ENCODE results near the gene MYO10.
A peak's percentile ranks its signal among the peaks of the same experiment; 100 is the strongest.

Gene MYO10

GRCh38 chr5:16695779-16696178, 240.3 kb downstream of the MYO10 start:
- DNase-seq, result no peak

GRCh38 chr5:16693879-16694278, 242.2 kb downstream of the MYO10 start:
- no peak for DNase-seq

GRCh38 chr5:16691731-16692130, 244.4 kb downstream of the MYO10 start:
- DNase-seq, result no peak

- no peak for DNase-seq
These were observed 245.7 kb downstream of the MYO10 start for GRCh38 chr5:16690243-16690852.

GRCh38 chr5:16687898-16688297, 248.2 kb downstream of the MYO10 start:
- DNase-seq, result no peak

- no peak for DNase-seq
These were observed 251.0 kb downstream of the MYO10 start for GRCh38 chr5:16685069-16685468.

- DNase-seq, result no peak
These were observed 254.2 kb downstream of the MYO10 start for GRCh38 chr5:16681876-16682275.

GRCh38 chr5:16679863-16680262, 256.2 kb downstream of the MYO10 start:
- DNase-seq, result no peak

- no peak for DNase-seq
These were observed 256.9 kb downstream of the MYO10 start for GRCh38 chr5:16679190-16679589.

- no peak for DNase-seq
These were observed 260.3 kb downstream of the MYO10 start for GRCh38 chr5:16675806-16676205.

- DNase-seq, result no peak
These were observed 261.3 kb downstream of the MYO10 start for GRCh38 chr5:16674750-16675149.

GRCh38 chr5:16673241-16674201, 262.6 kb downstream of the MYO10 start:
- peak; percentile 16 to 23 for DNase-seq

GRCh38 chr5:16671208-16671607, 264.9 kb downstream of the MYO10 start:
- no peak for DNase-seq

- no peak for DNase-seq
These were observed 266.3 kb downstream of the MYO10 start for GRCh38 chr5:16669776-16670175.

GRCh38 chr5:16668631-16669030, 267.5 kb downstream of the MYO10 start:
- DNase-seq, result no peak

GRCh38 chr5:16668194-16668593, 267.9 kb downstream of the MYO10 start:
- DNase-seq, result no peak

GRCh38 chr5:16666883-16667398, 269.1 kb downstream of the MYO10 start:
- peak; percentile 12 to 27 for DNase-seq

GRCh38 chr5:16666130-16666882, 269.8 kb downstream of the MYO10 start:
- no peak for DNase-seq

- no peak for DNase-seq
These were observed 270.5 kb downstream of the MYO10 start for GRCh38 chr5:16665601-16666000.

GRCh38 chr5:16664368-16664767, 271.7 kb downstream of the MYO10 start:
- DNase-seq, result no peak

GRCh38 chr5:16663840-16664239, 272.2 kb downstream of the MYO10 start:
- no peak for DNase-seq

- no peak for DNase-seq
These were observed 274.4 kb downstream of the MYO10 start for GRCh38 chr5:16661713-16662112.

- no peak for DNase-seq
These were observed 275.1 kb downstream of the MYO10 start for GRCh38 chr5:16660982-16661381.
